ENCODE results near the gene ISM2. TPM values are rescaled to one million over a fixed set of nuclear protein-coding genes. Genes with fewer than 3 reads are reported as not detected.
A peak's percentile ranks its signal among the peaks of the same experiment; 100 is the strongest.

ISM2 gene
- total and polyA plus RNA-seq, 2 of the 13 experiments (the other 11 are each of a cell fraction or from before 2014, with no cell fraction given): 1.8 to 40.7 TPM

- peak; percentile 74; the same call in 1 of the 2 replicates for TF ChIP-seq LBX2 (CRISPR knock-in tag; IDR thresholded peaks at IDR 0.05; ENCODE audit: borderline replicate concordance)
- 0 out of 4 replicates have a peak, but pooled peaks of 1 of the 2 experiments have one; percentile 25 for TF ChIP-seq KLF16 (CRISPR knock-in tag; IDR thresholded peaks at IDR 0.05)
- peak; percentile 66 for TF ChIP-seq ZNF607 (CRISPR knock-in tag; IDR thresholded peaks at IDR 0.05; ENCODE audit: borderline replicate concordance)
- peak; percentile 71; the same call in 1 of the 2 replicates for TF ChIP-seq ZNF800 (CRISPR knock-in tag; IDR thresholded peaks at IDR 0.05)
- 0 out of 2 replicates have a peak, but pooled peaks have one; percentile 13 for TF ChIP-seq ZNF281 (CRISPR knock-in tag; IDR thresholded peaks at IDR 0.05; ENCODE audit: borderline replicate concordance)
- TF ChIP-seq KAT8 (CRISPR knock-in tag; IDR thresholded peaks at IDR 0.05): no peak
- TF ChIP-seq ZNF142 (CRISPR knock-in tag; IDR thresholded peaks at IDR 0.05): 0 out of 2 replicates have a peak, but pooled peaks have one; percentile 19
- TF ChIP-seq SIN3A (IDR thresholded peaks at IDR 0.05; ENCODE audit: borderline replicate concordance, low read depth, low read length): 0 out of 2 replicates have a peak, but pooled peaks have one; percentile 30
- TF ChIP-seq SYNCRIP (IDR thresholded peaks at IDR 0.05; ENCODE audit: insufficient read depth, low read depth, low read length): no peak
- TF ChIP-seq DRAP1 (CRISPR knock-in tag; IDR thresholded peaks at IDR 0.05): peak; percentile 73
- no peak for TF ChIP-seq CBX2 (IDR thresholded peaks at IDR 0.05; ENCODE audit: low read depth, low read length)
- no peak for TF ChIP-seq CBX2 (CRISPR knock-in tag; IDR thresholded peaks at IDR 0.05; ENCODE audit: low read depth)
- TF ChIP-seq ZNF503 (CRISPR knock-in tag; IDR thresholded peaks at IDR 0.05): 0 out of 2 replicates have a peak, but pooled peaks have one; percentile 22
Observed at GRCh38 chr14:77498120-77498979, at the start of gene ISM2 (continued).

All from HepG2 (cell line).